Measurements from ENCODE around the gene USP32.

DNA sequence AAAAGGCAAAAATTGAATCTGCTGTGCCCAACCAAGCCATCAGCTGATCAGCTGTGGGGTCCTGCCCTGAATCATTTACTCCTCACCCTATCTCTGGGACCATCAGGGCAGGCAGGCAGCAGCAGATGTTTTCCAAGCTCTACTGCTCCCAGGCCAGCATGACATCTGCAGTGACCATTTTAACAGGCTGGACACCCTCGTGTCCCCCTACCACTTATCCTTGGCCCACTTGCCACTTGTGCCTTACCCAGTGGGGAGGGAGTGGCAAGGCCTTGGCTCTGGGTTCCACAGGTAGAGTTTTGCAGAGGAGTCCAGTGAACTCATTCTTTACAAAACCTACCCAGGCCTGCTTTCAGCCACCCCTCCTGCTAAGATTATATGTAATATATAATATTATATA lies 254.2 kb downstream of the USP32 start:
- TF ChIP-seq, protein P1, sequence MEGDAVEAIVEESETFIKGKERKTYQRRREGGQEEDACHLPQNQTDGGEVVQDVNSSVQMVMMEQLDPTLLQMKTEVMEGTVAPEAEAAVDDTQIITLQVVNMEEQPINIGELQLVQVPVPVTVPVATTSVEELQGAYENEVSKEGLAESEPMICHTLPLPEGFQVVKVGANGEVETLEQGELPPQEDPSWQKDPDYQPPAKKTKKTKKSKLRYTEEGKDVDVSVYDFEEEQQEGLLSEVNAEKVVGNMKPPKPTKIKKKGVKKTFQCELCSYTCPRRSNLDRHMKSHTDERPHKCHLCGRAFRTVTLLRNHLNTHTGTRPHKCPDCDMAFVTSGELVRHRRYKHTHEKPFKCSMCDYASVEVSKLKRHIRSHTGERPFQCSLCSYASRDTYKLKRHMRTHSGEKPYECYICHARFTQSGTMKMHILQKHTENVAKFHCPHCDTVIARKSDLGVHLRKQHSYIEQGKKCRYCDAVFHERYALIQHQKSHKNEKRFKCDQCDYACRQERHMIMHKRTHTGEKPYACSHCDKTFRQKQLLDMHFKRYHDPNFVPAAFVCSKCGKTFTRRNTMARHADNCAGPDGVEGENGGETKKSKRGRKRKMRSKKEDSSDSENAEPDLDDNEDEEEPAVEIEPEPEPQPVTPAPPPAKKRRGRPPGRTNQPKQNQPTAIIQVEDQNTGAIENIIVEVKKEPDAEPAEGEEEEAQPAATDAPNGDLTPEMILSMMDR (IDR thresholded peaks at IDR 0.05), result no peak
- no peak for TF ChIP-seq EZH2 (IDR thresholded peaks at IDR 0.05; ENCODE audit: borderline replicate concordance, insufficient read depth, low read depth, low read length, poor library complexity, severe bottlenecking)

All from B cell (primary cell).